ENCODE results near the gene MICAL2. TPM values are rescaled to one million over a fixed set of nuclear protein-coding genes. Genes with fewer than 3 reads are reported as not detected.

MICAL2 gene
- total RNA-seq, 1 experiment from 2014 or later = 62.9 TPM

DNA sequence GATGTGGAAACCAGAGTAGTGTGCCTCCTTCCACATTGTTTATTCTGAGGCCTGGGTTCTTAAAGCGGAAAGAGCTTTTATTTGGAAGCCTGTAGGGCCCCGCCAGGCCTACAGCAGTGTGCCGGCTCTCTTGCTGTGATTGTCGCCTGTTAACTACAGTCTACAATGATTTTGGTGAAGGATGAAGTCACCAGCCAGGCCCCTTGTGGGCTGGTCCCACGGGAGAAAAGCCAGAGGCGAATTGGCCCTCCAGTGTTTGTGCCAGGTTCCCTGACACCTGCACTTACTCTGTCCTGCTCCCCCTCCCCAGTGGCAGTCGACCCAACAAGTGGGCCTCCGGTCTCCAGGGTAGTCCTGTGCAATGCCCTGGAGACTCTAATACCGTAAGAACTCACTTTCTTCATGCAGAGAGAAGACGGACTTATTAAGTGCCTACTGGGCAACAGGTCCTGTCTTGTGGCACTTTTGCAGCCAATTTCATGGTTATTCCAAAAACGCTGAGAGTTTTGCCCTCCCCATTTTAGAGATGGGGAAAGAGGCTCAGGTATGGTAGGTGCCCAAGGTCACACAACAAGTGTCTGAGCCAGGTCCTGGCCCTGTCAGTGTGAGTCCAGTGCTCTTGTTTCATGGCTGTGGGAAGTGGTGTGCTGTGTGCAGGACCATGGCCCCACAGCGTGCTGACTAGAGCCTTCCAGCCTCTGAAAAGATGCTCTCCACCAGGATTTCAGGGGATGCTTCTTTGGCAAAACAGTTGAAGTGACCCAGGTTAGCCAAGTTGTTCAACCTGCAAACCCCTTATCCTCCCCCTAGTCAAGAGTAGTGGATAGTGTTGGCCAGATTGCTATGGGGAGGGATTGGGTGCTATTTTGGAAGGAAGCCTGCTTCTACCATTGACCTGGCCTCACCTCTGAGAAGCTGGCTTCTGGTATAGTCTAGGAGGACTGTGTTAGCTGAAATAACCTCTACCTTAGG is 1.4 kb downstream of the MICAL2 start:
- H2AFZ ChIP-seq (ENCODE audit: low read length) = no peak overlapping the region
- H3K36me3 ChIP-seq (ENCODE audit: low read depth, low read length) = peaks cover 12% of the 10 kb centered on the region; the same call in 1 of the 2 replicates
- ChIA-PET POLR2A (ENCODE audit: unreplicated experiment) (interaction anchor here (0.5 to 0.8 kb wide), 4 partner anchors 18 to 137 kb away, joined by 3 to 5 read pairs (median 4); no protein-coding TSS in a partner anchor), CTCF (no interaction called here)
- peak overlapping the region; percentile 79 for H3K9ac ChIP-seq (ENCODE audit: low read length)
- no peaks in the 10 kb centered on the region for H3K27me3 ChIP-seq (ENCODE audit: low read length)
- H3K27ac ChIP-seq (ENCODE audit: low read length) = peak overlapping the region; percentile 41
- peaks cover 60% of the 10 kb centered on the region for H3K79me2 ChIP-seq (ENCODE audit: low read length)
- H3K4me1 ChIP-seq (ENCODE audit: insufficient read depth, low read length) = peaks cover 26% of the 10 kb centered on the region
- H3F3A ChIP-seq (ENCODE audit: low read length, unreplicated experiment) = no peaks in the 10 kb centered on the region
- DNase-seq (peak; percentile 31), ATAC-seq (peak; percentile 9)
- H3K4me2 ChIP-seq (ENCODE audit: low read length) = peak overlapping the region; percentile 97
- H3K9me3 ChIP-seq (ENCODE audit: low read length) = no peaks in the 10 kb centered on the region
- BruUV-seq (replicated peaks) = TSS peak; percentile 38
- no peaks in the 10 kb centered on the region for H3K9me2 ChIP-seq (replicated peaks; ENCODE audit: low read length)
- intact Hi-C loops (cut with micrococcal nuclease) = loop anchor here (1.0 to 5.0 kb wide), 3 partner anchors 25 to 124 kb away; no protein-coding TSS in a partner anchor
- TF ChIP-seq EZH2phosphoT487 (IDR thresholded peaks at IDR 0.05; ENCODE audit: borderline replicate concordance, low read length) = no peak
- TF ChIP-seq EZH2 (IDR thresholded peaks at IDR 0.05; ENCODE audit: low read length, unreplicated experiment) = no peak
- no peak for TF ChIP-seq CTCF (conservative IDR thresholded peaks at IDR 0.05; ENCODE audit: low read depth, low read length)
- H3K4me3 ChIP-seq (ENCODE audit: low read length) = peak overlapping the region; percentile 93
- H4K20me1 ChIP-seq (ENCODE audit: low read length) = peaks cover 35% of the 10 kb centered on the region

DNA sequence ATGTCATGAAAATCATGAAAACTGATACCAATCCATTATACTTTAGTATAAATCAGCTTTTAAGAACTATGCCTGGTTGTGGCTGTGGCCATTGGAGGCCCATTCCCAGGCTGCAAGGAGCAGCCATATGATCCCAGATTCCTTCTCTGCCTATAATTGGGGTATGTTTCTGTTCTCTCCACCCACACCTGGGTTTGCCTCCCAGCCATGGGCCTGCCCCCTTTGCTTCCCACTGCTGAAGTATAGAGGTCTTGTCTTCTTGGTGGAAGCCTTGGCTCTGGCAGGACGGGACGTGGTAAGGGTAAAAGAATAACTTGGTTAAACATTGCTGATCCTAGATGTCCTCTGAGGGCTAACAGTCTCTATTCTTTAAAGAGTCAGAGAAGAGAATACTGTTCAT is 2.4 kb downstream of the MICAL2 start:
- Histone ChIP-seq H4K20me1 (ENCODE audit: low read length) (peaks cover 35% of the 10 kb centered on the region), H3K36me3 (ENCODE audit: low read depth, low read length) (peaks cover 19% of the 10 kb centered on the region), H2AFZ (ENCODE audit: low read length) (no peak overlapping the region), H3K27ac (ENCODE audit: low read length) (no peak overlapping the region), H3K4me2 (ENCODE audit: low read length) (peak overlapping the region; percentile 97), H3F3A (ENCODE audit: low read length, unreplicated experiment) (no peaks in the 10 kb centered on the region), H3K4me1 (ENCODE audit: insufficient read depth, low read length) (peaks cover 26% of the 10 kb centered on the region), H3K4me3 (ENCODE audit: low read length) (peak overlapping the region; percentile 93), H3K9me2 (replicated peaks; ENCODE audit: low read length) (no peaks in the 10 kb centered on the region), H3K27me3 (ENCODE audit: low read length) (no peaks in the 10 kb centered on the region), H3K9me3 (ENCODE audit: low read length) (no peaks in the 10 kb centered on the region), H3K79me2 (ENCODE audit: low read length) (peaks cover 70% of the 10 kb centered on the region), H3K9ac (ENCODE audit: low read length) (no peak overlapping the region)
- ATAC-seq (no peak), DNase-seq (no peak)
- intact Hi-C loops (cut with micrococcal nuclease) = loop anchor here (5.0 kb wide), 1 partner anchor 50 kb away; no protein-coding TSS in a partner anchor
- TF ChIP-seq CTCF (conservative IDR thresholded peaks at IDR 0.05; ENCODE audit: low read depth, low read length) (no peak), EZH2phosphoT487 (IDR thresholded peaks at IDR 0.05; ENCODE audit: borderline replicate concordance, low read length) (no peak), EZH2 (IDR thresholded peaks at IDR 0.05; ENCODE audit: low read length, unreplicated experiment) (no peak)
- no TSS peak for BruUV-seq (replicated peaks)
- ChIA-PET CTCF (no interaction called here), POLR2A (ENCODE audit: unreplicated experiment) (no interaction called here)

Data from PC-3 (cell line).